GM19467 (cell line): ENCODE results near the gene GZMA.
"Not testable (repeated sequence)": the region's sequence is repeated elsewhere in the genome, so short reads cannot be mapped to it uniquely, and the experiment has no call there.

Experiments used
- ATAC-seq: cut with Tn5 transposase; IDR thresholded peaks from one replicate; pipeline ENCODE4 v1.9.1; 2021; ENCODE audit warnings: mild to moderate bottlenecking, moderate library complexity; ENCODE audit not compliant: unreplicated experiment

The GZMA gene

DNA sequence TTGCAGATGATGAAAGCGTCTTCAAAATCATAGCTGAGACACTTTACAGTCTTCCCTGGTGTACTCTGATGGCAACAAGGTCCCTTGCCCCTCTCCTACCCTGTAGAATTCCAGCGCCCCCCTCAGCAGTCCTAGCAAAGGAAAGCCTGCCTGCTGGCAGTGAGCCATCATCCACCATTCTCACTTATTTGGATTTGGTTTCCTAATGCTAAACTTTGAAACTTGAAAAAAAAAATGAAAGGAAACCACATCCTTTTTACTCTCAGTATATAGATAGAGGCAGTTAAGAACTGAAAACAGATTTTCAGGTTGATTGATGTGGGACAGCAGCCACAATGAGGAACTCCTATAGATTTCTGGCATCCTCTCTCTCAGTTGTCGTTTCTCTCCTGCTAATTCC, at the start of gene GZMA:
GZMA (plus strand) TSS at position 299 of the 400 bp plus-strand sequence; CDS start at position 336, 37 bp downstream.
- ATAC-seq: no peak

DNA sequence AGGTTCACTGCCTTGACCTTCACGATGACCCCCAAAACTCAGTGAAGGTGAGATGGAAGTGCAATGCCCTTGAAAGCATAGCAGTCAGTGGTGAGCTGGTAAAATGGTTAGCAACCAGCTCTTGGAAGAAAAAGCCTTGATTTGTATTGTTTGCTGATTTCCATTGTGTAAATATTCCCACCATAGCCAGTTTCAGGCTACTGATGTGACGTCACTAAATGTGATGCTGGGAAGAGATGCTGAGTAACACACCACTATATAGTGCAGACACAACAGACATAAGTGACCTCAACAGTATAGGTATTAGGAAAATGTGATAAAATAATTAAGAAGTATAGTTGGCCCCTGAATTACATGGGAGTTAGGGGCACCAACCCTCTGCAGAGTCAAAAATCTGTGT, 47.3 kb upstream of the GZMA start:
- no peak for ATAC-seq

DNA sequence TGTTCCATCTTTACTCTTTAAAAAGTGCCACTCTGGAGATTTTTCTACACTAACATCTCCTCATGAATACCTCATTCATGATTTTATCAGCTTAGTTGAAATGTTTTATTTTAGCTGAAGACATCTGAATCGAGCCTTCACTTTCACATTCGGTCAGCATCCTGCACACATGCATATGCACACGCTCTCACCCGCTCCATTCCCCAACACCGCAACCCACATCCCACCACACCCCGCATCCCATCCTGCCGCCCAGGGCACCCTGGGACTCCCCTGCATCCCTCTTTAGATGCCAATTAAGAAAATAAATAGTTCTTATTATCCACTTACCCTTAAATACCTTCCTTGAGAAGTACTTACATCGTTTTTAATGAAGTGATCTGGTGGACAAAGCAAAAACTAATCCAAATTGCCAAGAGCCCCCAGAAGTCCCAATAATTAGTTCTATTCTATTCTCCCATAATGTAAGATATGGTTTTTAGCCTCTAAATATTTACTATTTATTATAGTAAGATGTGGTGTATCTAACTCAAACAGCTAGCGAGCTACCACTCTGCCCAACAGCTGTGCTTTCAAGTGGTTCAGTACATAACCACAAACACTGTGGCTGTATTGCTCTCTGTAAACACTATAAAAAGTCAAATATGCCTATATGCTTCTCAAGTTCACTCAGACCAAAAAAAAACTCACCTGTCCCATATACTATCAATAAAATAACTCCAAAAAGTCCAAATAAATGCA, 40.2 kb upstream of the GZMA start:
- ATAC-seq: no peak

DNA sequence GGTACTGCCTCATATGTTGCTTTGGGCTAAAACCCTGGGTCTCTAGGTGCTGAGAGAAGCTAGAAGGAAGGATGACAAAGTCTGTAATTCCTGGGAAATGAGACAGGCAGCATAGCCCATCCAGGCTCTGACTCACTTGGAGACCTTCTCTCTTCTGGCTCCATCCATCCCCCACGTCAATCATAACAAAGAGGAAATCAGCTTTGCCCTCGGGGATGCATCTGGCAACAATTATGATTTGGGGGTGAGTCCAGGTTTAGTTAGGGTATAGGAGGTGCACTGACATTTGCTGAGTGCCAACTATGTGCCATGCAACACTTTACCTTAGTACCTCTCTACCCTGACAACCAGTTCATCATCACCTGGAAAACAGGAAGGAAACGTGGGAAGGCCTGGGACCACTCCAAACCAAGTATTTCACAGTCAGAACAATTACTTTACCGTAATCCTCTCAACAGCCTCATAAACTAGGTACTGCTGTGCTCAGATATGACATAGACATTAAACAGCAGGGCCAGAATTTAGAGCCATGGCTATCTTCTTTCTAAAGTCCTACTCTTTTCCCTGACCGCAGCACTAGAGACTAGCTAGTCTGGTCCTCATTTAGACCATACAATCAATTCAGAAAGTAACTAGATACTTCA, 39.1 kb upstream of the GZMA start:
- no peak for ATAC-seq

DNA sequence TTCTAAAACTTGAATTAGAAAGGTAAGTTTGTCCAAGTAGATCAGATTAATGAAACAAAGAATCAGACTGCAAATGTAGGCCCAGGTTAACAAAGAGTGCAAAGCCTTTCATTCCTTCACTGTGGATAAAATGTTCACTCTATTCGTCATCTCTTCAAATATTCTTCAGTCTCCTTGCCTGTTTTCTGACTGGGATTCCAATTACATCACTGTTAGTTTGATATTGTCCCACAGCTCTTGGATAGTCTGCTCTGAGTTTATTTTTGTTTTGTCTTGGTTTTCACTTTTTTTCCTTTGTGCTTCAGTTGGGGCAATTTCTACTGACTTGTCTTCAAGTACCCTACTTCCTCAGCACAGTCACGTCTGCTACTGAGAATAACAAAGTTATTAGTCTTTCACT, 38.5 kb upstream of the GZMA start:
- ATAC-seq: no peak

DNA sequence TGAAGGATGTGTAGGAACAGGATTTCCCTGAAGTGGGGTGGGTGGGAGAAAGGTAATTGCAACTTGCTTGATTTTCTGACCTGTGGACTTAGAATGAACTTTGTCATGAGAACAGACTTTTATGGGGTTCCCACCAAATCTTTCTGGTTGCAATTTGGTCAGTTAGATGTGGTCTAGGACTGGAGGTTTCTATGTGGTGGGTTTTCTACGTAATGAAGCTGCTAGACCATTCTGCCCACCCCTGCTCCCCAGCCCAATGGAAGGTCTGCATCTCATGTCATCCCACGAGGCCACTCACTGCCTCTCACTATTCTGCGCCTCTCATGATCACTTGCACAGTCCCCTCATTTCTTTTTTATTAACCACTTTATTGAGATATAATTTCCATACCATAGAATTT, 37.9 kb upstream of the GZMA start:
- no peak for ATAC-seq

DNA sequence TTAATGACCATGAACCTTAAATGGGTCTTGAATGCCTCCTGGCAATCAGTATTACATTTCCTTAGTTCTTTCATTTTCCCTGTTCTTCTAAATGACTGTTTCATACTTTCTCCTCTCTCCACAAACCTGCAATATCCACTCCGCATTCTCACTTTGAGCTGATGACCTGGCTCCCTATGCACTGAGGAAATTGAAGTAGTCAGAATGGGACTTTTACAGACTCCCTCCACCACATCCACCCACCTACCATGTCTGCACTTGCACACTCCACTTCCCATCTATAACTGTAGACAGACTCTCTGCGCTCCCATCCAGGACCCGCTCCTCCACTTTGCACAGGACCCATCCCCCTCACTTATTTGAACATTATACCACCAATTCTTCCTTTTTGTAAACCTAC, 36.2 kb upstream of the GZMA start:
- ATAC-seq: no peak

DNA sequence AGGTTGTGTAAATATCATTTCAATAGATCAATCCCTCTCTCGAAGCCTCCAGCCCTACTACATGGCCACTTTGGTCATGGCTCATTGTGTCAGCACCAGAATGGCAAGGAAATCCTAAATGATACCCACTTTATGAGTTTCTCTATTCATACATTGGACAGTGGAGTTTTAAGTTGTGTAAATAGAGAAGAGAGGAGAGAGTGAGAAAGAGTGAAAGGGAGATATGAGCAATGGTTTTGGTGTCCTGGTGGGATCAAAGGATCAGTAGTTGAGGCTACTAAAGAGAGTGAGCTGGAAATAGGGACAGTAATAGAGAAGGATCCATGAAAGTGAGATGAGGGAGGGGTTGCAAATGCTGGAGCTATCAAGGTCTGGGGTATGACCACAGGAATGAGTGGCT, 31.5 kb upstream of the GZMA start:
- no peak for ATAC-seq

DNA sequence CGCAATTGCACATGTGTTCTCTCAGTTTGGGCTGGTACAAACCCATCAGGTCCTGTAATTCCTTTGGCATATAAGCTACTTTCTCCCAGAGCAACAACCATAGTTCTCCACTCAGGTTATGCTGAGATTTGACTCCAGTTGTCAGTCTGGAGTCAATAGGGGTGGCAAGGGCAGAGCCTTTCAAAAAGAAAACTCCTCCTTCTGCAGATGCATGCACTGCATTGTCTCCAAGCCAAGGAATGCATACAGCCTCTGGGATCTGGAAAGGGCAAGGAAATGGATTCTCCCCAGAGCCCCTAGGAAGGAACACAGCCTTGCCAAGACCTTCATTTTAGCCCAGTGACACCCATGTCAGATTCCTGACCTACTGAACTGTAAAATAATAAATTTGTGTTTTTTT, 31.0 kb upstream of the GZMA start:
- ATAC-seq: no peak

DNA sequence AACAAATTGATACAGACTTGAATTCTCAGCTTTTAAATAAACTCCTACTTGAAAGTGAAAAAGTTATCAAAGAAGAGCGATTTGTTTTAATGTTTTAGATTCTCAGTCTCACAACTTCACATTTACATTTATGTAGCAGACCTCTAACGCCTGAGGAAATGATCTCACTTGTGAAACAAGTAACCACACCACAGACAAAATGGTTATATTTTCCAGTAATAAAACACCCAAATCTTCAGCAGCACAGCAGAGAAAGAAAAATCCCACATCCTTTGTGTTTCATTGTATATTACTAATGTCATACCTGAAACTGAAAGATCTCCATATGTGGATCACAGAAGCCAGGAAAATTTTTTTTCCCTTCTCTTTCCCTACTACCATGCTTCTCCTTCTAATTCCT, 29.8 kb upstream of the GZMA start:
- no peak for ATAC-seq

DNA sequence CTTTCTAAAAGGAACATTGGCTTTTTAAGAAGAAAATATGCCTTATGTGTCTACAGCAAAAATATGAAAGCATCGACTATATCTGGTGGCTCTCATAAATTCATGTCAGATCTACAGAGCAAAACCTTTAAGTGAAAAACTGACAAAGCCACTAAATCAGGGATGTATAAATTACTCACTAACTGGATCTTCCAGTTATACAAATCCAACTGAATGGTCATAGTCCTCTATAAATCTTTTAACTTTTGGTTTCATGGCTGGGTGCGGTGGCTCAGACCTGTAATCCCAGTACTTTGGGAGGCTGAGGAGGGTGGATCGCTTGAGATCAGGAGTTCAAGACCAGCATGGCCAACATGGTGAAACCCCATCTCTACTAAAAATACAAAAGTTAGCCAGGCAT, 29.2 kb upstream of the GZMA start:
- ATAC-seq: no peak

DNA sequence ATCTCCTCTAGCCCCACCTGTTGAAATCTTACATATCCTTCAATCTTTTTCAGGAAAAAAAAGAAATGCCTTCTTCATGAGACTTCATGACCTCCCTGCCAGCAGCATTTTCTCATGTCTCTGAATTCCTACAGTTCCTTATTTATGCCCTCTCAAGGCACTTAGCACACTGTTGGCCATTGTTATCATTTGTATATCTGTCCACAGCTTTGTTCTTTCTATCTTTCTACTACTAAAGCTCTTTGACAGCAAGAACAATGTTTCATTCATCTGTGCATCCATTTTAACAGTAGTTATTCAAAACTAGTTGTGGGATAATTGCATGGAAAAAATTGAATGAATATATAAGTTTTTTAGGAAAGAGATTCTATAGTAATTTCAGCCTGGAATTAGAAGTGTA, 20.9 kb upstream of the GZMA start:
- ATAC-seq: no peak

DNA sequence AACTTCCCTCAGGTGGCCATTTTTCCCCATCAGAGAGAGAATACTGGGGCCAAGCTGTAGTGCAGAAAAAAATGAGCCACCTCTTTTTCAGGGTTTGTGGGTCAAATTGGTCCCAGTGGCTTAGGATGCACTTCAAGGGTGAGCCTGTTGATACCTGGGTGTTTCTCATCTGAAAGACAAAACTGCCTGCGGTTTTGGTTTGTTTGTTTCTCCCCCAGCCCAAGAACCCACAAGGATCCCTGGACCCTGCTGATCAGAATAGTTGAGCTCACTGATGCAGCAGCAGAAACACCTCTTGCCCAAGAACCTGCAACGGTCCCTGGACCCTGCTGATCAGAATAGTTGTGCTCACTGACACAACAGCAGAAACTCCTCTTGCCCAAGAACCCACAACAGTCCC, 13.1 kb upstream of the GZMA start:
- not testable (repeated sequence) for ATAC-seq

DNA sequence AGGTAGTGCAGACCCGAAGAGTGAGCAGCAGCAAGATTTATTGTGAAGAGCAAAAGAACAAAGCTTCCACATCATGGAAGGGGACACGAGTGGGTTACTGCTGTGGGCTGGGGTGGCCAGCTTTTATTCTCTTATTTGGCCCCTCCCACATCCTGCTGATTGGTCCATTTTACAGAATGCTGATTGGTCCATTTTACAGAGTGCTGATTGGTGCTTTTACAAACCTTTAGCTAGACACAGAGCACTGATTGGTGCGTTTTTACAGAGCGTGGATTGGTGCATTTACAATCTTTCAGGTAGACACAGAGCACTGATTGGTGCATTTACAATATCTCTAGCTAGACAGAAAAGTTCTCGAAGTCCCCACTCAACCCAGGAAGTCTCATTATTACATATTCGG, 11.4 kb upstream of the GZMA start:
- not testable (repeated sequence) for ATAC-seq

DNA sequence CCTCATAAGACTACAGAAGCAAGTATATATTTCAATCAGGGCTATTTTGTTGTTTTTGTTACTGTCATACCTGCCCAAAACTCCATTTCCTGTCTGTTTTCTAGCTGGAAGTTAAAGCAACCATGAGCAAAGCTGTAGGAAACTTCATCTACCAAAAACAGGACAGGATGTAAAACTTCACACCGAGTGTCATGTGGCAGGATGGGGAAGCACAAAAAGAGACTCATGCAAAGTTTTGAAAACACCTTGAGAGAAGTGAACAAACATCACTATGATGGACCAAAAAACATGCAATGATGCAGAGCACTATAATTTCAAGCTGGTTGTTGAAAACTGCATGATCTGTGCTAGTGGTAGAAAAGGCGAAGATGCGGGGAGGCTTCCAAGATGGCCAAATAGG, 6.3 kb upstream of the GZMA start:
- no peak for ATAC-seq

DNA sequence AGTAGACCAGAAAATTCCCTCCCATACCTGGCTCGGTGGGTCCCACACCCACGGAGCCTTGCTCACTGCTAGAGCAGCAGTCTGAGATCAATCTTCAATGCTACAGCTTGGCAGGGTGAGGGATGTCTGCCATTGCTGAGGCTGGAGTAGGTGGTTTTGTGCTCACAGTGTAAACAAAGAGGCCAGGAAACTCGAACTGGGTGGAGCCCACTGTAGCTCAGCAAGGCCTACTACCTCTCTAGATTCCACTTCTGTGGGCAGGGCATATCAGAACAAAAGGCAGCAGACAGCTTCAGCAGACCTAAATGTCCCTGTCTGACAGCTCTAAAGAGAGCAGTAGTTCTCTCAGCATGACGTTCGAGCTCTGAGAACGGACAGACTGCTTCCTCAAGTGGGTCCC, 5.6 kb upstream of the GZMA start:
- no peak for ATAC-seq

DNA sequence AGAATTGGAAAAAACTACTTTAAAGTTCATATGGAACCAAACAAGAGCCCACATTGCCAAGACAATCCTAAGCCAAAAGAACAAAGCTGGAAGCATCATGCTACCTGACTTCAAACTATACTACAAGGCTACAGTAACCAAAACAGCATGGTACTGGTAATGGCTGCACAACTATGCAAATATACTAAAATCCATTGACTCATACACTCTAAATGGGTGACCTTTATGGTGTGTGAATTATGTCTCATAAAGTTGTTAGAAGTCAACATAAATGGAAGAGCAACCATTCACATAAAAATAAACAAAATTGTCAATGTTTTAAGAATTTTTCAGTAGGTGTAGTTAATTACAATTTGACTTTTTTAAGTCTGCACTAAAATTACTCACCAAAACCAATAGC, 1.3 kb upstream of the GZMA start:
- not testable (repeated sequence) for ATAC-seq

DNA sequence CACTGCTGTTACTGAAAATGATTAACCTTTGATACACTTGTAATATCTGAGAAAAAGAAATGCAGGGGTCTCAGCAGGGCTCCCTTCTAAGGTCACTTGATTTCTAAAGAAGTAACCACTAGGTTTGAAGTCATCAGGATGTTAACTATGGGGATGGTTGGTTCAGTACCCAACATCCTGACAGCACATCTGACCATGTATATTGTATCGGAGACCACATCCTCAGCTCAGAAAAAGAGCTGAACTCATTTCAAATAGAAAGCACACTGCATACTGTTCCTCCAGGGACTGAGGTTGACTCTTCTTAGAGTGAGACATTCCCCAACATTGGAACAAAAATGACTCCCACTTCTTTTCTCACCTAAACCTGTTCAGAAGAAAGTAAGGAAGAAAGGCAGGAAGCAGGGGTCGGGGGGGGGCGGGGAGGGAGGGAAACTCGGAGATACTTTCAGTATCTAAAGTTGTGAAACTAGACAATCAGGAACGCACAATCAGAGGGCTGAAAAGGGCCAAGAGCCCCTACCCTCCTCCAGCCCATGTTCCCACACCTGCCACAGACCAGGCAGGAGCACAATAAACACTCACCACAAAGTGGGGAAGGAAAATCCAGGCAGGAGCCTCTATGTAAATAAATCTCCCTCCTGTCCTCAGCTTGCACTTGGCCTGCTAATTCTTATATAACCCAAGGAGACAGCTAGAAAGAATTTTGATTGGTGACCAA, 730 bp upstream of the GZMA start:
- ATAC-seq: no peak

DNA sequence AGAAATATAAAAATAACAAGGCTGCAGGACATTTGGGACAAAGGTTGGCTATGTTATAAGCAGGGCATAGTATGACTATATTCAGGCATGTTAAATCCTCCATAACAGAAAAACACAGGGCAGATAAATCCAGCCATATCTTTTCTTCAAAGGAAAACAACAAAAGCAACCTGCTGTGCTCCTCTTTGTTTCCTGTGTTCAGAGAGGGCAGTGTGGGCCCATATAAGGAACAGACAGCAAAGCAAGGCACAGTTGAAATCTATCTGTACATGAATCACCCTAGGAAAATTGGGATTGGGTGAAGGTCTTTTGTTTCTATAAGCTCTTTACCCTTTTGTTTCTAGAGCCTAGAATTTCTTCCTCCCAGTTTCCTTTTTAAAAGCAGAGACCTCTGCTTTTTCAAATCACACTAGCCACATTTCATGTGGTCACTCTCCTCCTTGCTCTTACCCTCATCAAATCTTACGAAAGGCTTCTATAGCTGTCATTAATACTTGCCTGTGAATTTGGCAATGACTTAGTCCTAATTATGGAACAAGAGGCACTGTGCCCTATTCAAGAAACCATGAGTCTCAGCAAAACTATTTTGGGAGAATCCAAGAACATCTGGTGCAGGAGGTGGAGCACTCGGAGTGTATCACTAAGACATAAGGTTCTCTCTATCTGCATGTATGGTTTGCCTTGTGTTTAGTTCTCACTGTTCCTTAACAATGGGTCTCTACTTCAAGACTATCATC, 1.8 kb downstream of the GZMA start:
- ATAC-seq: no peak

DNA sequence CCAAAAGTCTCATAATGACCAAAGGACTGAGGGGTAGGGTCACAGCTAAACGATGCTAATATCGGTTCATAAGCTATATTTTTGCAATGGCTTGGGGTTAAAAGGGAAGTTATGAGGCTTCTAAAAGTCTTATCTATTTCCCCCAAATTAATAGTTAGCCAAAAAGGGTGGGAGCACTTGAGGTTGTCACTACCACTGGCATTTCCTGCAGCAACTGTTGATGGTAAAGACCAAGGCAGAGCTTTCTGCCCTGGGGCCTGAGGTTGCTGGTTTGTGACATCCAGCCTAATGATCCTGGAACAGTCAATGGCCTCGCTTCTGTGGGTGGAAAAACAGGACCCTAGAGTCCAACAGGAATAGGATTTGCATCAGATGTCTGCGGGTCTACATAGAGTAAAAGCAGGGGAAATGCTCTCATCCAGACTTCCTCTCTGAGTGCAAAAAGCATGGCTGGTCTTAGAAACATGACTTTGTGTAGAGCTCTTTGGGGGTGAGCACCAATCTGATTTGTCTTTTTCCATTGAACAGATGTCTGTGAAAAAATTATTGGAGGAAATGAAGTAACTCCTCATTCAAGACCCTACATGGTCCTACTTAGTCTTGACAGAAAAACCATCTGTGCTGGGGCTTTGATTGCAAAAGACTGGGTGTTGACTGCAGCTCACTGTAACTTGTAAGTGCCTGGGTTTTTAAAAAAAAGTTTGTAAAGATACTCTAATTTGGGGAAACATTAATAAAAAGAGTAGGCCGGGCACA, 2.7 kb downstream of the GZMA start:
- no peak for ATAC-seq

DNA sequence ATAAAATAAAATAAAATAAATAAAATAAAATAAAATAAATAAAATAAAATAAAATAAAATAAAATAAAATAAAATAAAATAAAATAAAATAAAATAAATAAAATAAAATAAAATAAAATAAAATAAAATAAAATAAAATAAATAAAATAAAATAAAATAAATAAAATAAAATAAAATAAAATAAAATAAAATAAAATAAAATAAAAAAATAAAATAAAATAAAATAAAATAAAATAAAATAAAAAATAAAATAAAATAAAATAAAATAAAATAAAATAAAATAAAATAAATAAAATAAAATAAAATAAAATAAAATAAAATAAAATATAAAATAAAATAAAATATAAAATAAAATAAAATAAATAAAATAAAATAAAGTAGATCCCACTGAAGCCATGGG, 3.5 kb downstream of the GZMA start:
- not testable (repeated sequence) for ATAC-seq
